ENCODE results near the gene ZNF592. TPM values are rescaled to one million over a fixed set of nuclear protein-coding genes. Genes with fewer than 3 reads are reported as not detected.

Gene ZNF592
- total RNA-seq, 2 donors from 2014 or later, result 20.8 to 38.7 TPM

- no peak overlapping the region for H3K4me3 ChIP-seq
- H3K9me3 ChIP-seq, result no peaks in the 10 kb centered on the region
- peak overlapping the region; percentile 30 to 58 for H3K27ac ChIP-seq
- 55% methylated on average over 9 of the region's 9 CpGs for WGBS
- DNase-seq (ENCODE audit: low spot score), result peak; percentile 24
- intact Hi-C loops (cut with DNase I), result no loop called here
- no peaks in the 10 kb centered on the region for H3K4me1 ChIP-seq (replicated peaks)
- TF ChIP-seq CTCF (IDR thresholded peaks at IDR 0.05), result no peak
- no peak for TF ChIP-seq POLR2A (IDR thresholded peaks at IDR 0.05)
- TF ChIP-seq POLR2AphosphoS5 (IDR thresholded peaks at IDR 0.05), result peak; percentile 38
- no peaks in the 10 kb centered on the region for H3K36me3 ChIP-seq
- H3K27me3 ChIP-seq (replicated peaks; ENCODE audit: insufficient read depth), result no peaks in the 10 kb centered on the region
Observed at GRCh38 chr15:84855136-84855535, 106.7 kb downstream of the ZNF592 start.

- TF ChIP-seq CTCF (IDR thresholded peaks at IDR 0.05), result no peak
- DNase-seq (ENCODE audit: low spot score), result no peak
- H3K9me3 ChIP-seq, result no peaks in the 10 kb centered on the region
- intact Hi-C loops (cut with DNase I), result no loop called here
- no peaks in the 10 kb centered on the region for H3K36me3 ChIP-seq
- peak overlapping the region in 1 of 2 donors; percentile 58 for H3K27ac ChIP-seq
- peaks cover 3% of the 10 kb centered on the region for H3K4me1 ChIP-seq (replicated peaks)
- H3K27me3 ChIP-seq (replicated peaks; ENCODE audit: insufficient read depth), result no peaks in the 10 kb centered on the region
- H3K4me3 ChIP-seq, result no peak overlapping the region
Observed at GRCh38 chr15:84855765-84856164, 107.4 kb downstream of the ZNF592 start.

Small RNAs within 50 kb of the gene (small RNA-seq; reads per million reads assigned to genes)
- gene RF00402, result 0 reads per million in 2 donors

Other genes with a start within 250 kb of the ZNF592 start
- 10 to 100 TPM; 13.9 to 23.2 TPM for gene ZSCAN2, start 147.6 kb upstream of the ZNF592 start, total RNA-seq
- gene WDR73, start 94.3 kb upstream of the ZNF592 start, total RNA-seq, result 10 to 100 TPM; 20.7 to 43.9 TPM
- gene NMB, start 90.4 kb upstream of the ZNF592 start, total RNA-seq, result 10 to 100 TPM in 1 of 2 donors, 1 to 10 TPM in 1; 6.2 to 16.6 TPM
- gene SEC11A, start 32.5 kb upstream of the ZNF592 start, total RNA-seq, result 100 to 1,000 TPM in 1 of 2 donors, 10 to 100 TPM in 1; 91.2 to 115 TPM
- 1 to 10 TPM in 1 of 2 donors, under 1 TPM in 1; 0.68 to 7.2 TPM for gene ALPK3, start 68.8 kb downstream of the ZNF592 start, total RNA-seq
- not detected for gene SLC28A1, start 136.1 kb downstream of the ZNF592 start, total RNA-seq
- gene PDE8A, start 233.3 kb downstream of the ZNF592 start, total RNA-seq, result 10 to 100 TPM; 28.3 to 52.7 TPM